LNCaP clone FGC (cell line): Measurements from ENCODE around the gene PBX1.
A peak's percentile ranks its signal among the peaks of the same experiment; 100 is the strongest.

Experiments used
- DNase-seq: peaks from one replicate; pipeline ENCODE4 v3.0.0-alpha.2; 2011; ENCODE audit warnings: low read depth
- H3K4me3 ChIP-seq: 2 replicates; pipeline ENCODE4 v1.5.1; 2011; ENCODE audit warnings: mild to moderate bottlenecking, low read depth, low read length, control low read depth
- TF ChIP-seq, protein P1 (sequence below): IDR thresholded peaks from 2 replicates; pipeline ENCODE4 v1.5.1; 2012; ENCODE audit warnings: mild to moderate bottlenecking; ENCODE audit not compliant: control insufficient read depth, insufficient read depth; ENCODE audit errors: extremely low read depth

The PBX1 gene

DNA sequence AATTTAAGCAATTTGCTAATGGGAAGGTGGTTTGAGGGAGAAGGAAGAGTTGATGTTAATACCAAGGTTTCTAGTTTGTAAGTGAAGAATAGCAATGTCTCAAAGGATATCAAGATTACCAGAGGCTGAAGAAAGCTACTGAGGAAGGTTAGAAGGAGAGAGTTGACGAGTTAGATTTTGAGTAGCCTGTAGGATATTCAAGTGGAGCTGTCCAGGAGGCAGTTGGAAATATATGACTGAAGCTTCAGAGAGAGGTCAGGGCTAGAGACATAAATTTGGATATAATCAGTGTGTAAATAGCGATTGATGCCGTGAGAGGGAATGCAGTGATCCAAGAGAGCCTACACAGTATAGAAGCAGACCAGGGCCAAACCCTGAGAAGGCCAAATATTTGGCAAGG lies 48.4 kb downstream of the PBX1 start:
- DNase-seq, result no peak
- H3K4me3 ChIP-seq, result no peak overlapping the region

DNA sequence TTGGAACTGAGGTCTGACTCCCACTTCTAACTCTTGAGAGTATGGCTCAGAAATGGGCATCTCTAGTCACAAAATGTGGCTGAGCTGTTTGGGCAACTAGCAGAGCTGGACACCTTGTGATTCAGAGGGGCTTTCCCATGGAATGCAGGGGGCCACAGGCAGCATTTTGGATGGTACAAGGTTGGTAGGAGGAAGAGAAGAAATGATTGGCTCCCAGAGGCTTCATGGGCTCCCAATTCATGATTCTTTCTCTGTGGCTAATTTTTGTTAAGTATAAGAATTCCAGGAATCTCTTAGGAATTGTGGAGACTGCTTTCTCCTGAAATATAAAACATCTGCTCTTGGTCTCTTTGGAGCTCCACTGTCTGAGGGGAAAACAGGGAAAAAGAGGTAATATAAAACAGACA lies 49.7 kb downstream of the PBX1 start:
- TF ChIP-seq, protein P1, sequence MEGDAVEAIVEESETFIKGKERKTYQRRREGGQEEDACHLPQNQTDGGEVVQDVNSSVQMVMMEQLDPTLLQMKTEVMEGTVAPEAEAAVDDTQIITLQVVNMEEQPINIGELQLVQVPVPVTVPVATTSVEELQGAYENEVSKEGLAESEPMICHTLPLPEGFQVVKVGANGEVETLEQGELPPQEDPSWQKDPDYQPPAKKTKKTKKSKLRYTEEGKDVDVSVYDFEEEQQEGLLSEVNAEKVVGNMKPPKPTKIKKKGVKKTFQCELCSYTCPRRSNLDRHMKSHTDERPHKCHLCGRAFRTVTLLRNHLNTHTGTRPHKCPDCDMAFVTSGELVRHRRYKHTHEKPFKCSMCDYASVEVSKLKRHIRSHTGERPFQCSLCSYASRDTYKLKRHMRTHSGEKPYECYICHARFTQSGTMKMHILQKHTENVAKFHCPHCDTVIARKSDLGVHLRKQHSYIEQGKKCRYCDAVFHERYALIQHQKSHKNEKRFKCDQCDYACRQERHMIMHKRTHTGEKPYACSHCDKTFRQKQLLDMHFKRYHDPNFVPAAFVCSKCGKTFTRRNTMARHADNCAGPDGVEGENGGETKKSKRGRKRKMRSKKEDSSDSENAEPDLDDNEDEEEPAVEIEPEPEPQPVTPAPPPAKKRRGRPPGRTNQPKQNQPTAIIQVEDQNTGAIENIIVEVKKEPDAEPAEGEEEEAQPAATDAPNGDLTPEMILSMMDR, result no peak
- no peak for DNase-seq
- H3K4me3 ChIP-seq, result no peak overlapping the region

More for the DNA sequence above, 48.4 kb downstream of the PBX1 start:
- TF ChIP-seq, protein P1, result no peak

DNA sequence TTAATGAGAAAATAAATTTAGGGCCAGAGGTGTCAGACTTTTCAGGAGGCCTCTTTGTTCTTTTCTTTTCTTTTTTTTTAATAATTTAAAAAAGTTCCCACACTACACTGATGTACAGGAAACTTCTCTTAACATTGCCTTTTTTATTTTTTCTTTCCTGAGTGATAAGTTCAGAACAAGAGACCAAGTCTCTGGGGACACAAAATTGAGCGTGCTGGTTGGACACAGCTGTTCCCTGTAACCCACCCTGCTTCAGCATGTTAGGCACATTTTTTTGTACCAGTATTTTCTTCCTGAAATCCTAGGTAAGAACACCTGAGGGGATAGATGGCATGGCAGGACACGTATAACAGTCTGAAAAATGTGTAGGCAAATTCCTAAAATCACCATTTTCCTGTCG lies 50.1 kb downstream of the PBX1 start:
- DNase-seq, result no peak
- no peak overlapping the region for H3K4me3 ChIP-seq
- TF ChIP-seq, protein P1, result no peak

DNA sequence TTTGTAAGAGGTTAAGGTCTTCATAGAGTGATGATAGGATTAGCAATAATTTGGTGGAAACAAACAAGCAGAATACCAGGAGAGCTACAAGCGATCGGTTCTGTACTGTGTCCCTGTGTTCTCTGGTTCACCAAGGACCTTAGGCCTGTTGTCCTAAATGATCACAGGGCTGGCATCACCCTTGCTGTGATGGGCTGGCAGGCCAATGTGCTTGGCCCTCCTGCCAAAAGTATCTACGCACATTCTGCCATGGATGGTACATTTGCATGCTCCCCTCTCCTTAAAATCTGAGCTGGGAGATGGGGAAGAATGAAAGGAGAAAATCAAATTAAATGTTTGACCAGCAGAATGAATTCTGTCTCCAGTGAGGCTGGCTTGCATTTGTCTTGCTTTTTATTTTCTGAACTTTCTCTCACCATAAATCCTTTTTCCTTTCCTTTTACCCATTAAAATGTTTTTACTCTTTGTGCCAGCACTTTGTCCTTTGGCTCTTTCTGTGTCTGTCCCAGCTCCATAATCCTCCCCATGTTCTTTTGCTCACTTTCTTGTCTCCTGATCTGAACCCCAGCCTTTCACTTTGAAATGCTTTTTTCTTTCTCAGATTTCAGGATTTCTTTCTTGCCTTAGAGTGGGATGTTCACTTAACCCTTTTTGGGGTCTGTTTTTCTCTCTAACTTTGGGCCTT lies 51.7 kb downstream of the PBX1 start:
- DNase-seq, result no peak
- H3K4me3 ChIP-seq, result no peak overlapping the region
- TF ChIP-seq, protein P1, result no peak

DNA sequence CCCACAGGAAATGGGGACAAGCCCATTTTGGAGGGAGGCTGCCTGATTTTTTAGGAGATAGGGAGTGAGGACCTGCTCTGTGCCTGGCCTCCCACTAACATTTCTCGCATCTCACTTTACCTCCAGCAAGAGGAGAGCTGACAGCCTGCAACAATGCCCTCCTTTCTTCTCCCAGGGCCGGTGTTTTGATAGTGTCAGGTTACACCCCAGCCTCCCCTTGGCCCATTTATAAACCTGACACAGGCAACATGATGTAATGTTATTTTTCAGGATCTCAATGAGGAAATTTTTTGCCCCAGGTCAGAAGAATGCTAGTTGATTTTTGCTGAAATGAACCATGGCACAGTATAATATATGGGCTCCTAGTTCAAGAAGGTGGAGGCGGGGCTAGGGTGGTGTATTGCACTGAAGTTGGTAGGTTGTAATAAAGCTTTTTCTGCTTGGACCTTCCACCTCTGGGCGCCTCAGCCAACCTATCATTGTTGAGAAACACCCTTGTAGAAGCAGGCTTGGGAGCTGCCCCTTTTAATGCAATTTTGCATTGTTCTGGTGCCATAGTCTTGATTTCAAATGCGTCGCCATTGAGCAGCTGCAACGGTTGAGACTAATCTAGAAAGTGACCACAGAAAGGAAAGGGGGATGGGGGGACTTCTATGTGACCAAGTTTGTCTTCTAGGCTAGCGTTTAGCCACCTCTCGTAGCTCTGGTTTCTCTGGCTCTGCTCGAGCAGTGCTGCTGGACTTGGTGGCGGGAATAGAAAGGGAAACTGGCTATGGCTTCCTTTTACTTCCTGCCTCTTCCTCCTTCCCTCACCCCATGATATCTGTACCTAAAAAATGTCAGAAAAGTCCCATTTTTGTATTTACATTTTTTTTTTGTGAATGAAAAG lies 53.0 kb downstream of the PBX1 start:
- TF ChIP-seq, protein P1, result no peak
- peak; percentile 59 for DNase-seq
- no peak overlapping the region for H3K4me3 ChIP-seq

DNA sequence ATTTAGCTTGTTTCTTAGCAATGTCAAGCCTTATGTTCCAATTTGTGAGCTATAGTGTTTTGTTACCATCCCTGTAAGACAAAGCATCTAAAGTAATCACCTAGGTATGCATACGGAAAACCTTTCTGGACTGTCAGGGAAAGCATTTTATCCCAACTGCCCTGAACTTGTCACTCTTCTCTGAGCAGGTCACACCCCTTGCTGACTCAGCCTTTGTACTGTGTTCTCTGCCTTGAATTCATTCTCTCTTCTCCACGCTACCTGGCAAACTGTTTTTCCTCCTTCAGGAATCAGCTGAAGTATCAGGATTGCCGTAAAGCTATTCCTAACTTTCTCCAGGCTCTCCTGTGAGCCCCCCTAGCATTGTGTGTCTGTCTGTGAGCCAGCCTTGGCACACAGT lies 54.2 kb downstream of the PBX1 start:
- TF ChIP-seq, protein P1, result no peak
- no peak for DNase-seq
- H3K4me3 ChIP-seq, result no peak overlapping the region

DNA sequence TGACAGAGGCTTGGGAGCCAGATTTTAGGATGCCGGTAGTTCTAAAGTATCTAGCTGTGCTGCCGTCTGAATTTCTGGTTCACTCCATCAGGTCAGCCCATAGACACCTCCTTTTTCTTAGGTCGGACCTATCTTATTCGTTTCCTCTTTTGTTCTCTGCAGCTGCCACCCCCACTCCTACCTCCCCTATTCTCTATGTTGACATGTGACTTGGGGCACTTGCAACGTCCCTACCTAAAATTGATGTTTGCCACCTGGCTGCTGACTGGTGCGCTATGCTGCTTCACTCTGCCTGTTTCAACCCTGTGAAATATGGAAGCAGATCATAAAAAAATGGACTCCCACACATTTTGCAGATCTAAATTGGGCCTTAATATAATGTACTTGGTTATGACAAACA lies 55.3 kb downstream of the PBX1 start:
- TF ChIP-seq, protein P1, result no peak
- DNase-seq, result no peak
- no peak overlapping the region for H3K4me3 ChIP-seq
